Heart left ventricle (tissue), 16 donors: Measurements from ENCODE around the gene PLN. TPM values are rescaled to one million over a fixed set of nuclear protein-coding genes. Genes with fewer than 3 reads are reported as not detected.

Source experiments
- ATAC-seq, 4 donors: fragments of 200-7000 bp; cut with Tn5 transposase; one replicate each; pipeline ENCODE4 v1.9.1; 2020 to 2022; ENCODE audit warnings: moderate library complexity in 4 of 4, mild to moderate bottlenecking in 3 of 4, moderate number of reproducible peaks in 1 of 4
- DNase-seq, 5 donors: peaks; one replicate each; pipeline ENCODE4 v3.0.0-alpha.2; 2020
- H3K27ac ChIP-seq, 12 donors: fragments of 200-600 bp; sonication (generic) in 4 of 12; one replicate each; pipeline versions ENCODE4 v1.5.0 to v1.8.0; 2016 to 2022; ENCODE audit warnings: mild to moderate bottlenecking in 2 of 12
- H3K27me3 ChIP-seq, 9 donors: fragments of 200-600 bp; sonication (generic) in 2 of 9; one replicate each; pipeline versions ENCODE4 v1.5.1 to v1.8.0; 2016 to 2022; ENCODE audit warnings: mild to moderate bottlenecking in 3 of 9
- H3K36me3 ChIP-seq, 9 donors: fragments of 200-600 bp; sonication (generic) in 2 of 9; one replicate each; pipeline versions ENCODE4 v1.5.0 to v1.8.0; 2018 to 2022; ENCODE audit warnings: mild to moderate bottlenecking in 2 of 9
- H3K4me1 ChIP-seq, 12 donors: fragments of 200-600 bp; sonication (generic) in 4 of 12; one replicate each; pipeline versions ENCODE4 v1.5.0 to v1.8.0; 2016 to 2022; ENCODE audit warnings: mild to moderate bottlenecking in 3 of 12
- H3K4me3 ChIP-seq, 12 donors: fragments of 200-600 bp; sonication (generic) in 4 of 12; one replicate each; pipeline versions ENCODE4 v1.5.0 to v1.8.0; 2017 to 2022; ENCODE audit warnings: mild to moderate bottlenecking in 9 of 12, moderate library complexity in 4 of 12
- H3K9me3 ChIP-seq, 12 donors: fragments of 200-600 bp; sonication (generic) in 4 of 12; one replicate each; pipeline versions ENCODE4 v1.5.0 to v1.8.0; 2016 to 2022; ENCODE audit warnings: mild to moderate bottlenecking in 1 of 12
- POLR2A ChIP-seq, 2 donors: fragments of 450-650 bp; IDR thresholded peaks; one replicate each; pipeline ENCODE4 v1.6.1; 2017; ENCODE audit warnings: antibody characterized with exemption in 2 of 2, mild to moderate bottlenecking in 2 of 2, moderate library complexity in 2 of 2
- WGBS, 4 donors: extraction: QIAGEN DNeasy Blood & Tissue Kit in 2 of 4; methylation state at CpG; one replicate each; pipeline versions ENCODE4 v1.1.5 to v1.1.7; 2013 to 2018; 5-methylcytosine and 5-hydroxymethylcytosine counted together
- intact Hi-C, 10 donors: fragments of 100-400 bp; cut with DNase I; formaldehyde crosslinking; loops; one replicate each; pipeline versions ENCODE4 v1.11.1 to v1.14.2; 2022
- polyA plus RNA-seq, 2 donors: library from polyadenylated mRNA; stranded (reverse); fragments of 200-250 nt; gene quantifications; one replicate each; pipeline ENCODE4 v1.2.3, GENCODE V29; 2013
- total RNA-seq, 9 donors: library from RNA; depleted of rRNA in 2 of 9; stranded (reverse); fragments of >200 nt in 2 of 9; fragmentation: NEBNext Ultra II Directional in 3 of 9; extraction: Animal tissue kit (Norgen Biotek cat#: 25700) in 3 of 9; gene quantifications; one replicate each; pipeline versions ENCODE4 v1.1.0 to v1.2.4, GENCODE V29; 2016 to 2023
- TF ChIP-seq, protein P1 (sequence below), 12 donors: fragments of 200-600 bp; sonication (generic) in 4 of 12; IDR thresholded peaks; one replicate each; pipeline versions ENCODE4 v1.5.0 to v1.8.0; 2018 to 2022; ENCODE audit warnings: antibody characterized with exemption in 12 of 12, mild to moderate bottlenecking in 5 of 12
- donor health status: ischemic (EF 13 %, LVEDD 7.1; RV severe dilation, severe dysfunction).
- donor health status: healthy with polysubstance abuse.
- donor health status: DM: no; HTN: yes; CAD: no.
- donor health status: DM: no; HTN: no; CAD: no.
- donor health status: ischemic (EF 25% LVEDD 6.9; RV normal size, moderate dysfunction).
- donor health status: ischemic (EF 25% LVEDD 5.7; RV mildly dilated, moderate dysfunction).
- donor health status: healthy.
- donor health status: DM: yes; HTN: yes; CAD: no.
- donor health status: ischemic (EF 35%, LVEDD 5.7; RV mildly dilated, moderate dysfunction).
- donor health status: nonischemic (EF 11% LVEDD 7.7; RV severe dilation, severe dysfunction).
- donor health status: DM: yes; HTN: yes; CAD: no.
- donor health status: PGD.
- donor health status: ischemic (EF 29% LVEDD 5.4; RV normal size, mild dysfunction).
- donor health status: nonischemic (EF 23%, LVEDD 6.1; RV moderate dilation, normal function).

Gene PLN
- total and polyA plus RNA-seq, 11 donors, result 974 to 3,015 (median 1,768) TPM

DNA sequence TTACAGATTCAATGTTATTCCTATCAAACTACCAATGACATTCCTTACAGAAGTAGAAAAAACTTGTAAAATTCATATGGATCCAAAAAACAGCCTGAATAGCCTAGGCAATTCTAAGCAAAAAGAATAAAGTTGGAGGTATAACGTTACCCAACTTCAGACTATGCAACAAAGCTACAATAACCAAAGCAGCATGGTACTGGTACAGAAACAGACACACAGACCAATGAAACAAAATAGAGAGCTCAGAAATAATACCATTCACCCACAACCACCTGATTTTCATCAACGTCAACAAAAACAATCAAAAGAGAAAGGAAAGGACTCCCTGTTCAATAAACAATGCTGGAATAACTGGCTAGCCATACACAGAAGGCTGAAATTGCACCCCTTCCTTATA, 17.2 kb upstream of the PLN start:
- intact Hi-C loops, result no loop called here
- H3K27ac ChIP-seq, result no peak overlapping the region
- H3K36me3 ChIP-seq, result no peaks in the 10 kb centered on the region
- H3K4me1 ChIP-seq, result peaks cover 0 to 35% (median 9%) of the 10 kb centered on the region in 12 donors
- ATAC-seq (no peak), DNase-seq (no peak)
- TF ChIP-seq POLR2A (IDR thresholded peaks at IDR 0.05), result no peak
- TF ChIP-seq, protein P1, sequence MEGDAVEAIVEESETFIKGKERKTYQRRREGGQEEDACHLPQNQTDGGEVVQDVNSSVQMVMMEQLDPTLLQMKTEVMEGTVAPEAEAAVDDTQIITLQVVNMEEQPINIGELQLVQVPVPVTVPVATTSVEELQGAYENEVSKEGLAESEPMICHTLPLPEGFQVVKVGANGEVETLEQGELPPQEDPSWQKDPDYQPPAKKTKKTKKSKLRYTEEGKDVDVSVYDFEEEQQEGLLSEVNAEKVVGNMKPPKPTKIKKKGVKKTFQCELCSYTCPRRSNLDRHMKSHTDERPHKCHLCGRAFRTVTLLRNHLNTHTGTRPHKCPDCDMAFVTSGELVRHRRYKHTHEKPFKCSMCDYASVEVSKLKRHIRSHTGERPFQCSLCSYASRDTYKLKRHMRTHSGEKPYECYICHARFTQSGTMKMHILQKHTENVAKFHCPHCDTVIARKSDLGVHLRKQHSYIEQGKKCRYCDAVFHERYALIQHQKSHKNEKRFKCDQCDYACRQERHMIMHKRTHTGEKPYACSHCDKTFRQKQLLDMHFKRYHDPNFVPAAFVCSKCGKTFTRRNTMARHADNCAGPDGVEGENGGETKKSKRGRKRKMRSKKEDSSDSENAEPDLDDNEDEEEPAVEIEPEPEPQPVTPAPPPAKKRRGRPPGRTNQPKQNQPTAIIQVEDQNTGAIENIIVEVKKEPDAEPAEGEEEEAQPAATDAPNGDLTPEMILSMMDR (IDR thresholded peaks at IDR 0.05), result no peak
- 93 to 99% (median 94%) methylated on average over 2 of the region's 2 CpGs for WGBS, 4 donors
- no peak overlapping the region for H3K4me3 ChIP-seq
- H3K27me3 ChIP-seq, result no peaks in the 10 kb centered on the region
- H3K9me3 ChIP-seq, result peaks cover 0 to 11% (median 4%) of the 10 kb centered on the region in 12 donors

DNA sequence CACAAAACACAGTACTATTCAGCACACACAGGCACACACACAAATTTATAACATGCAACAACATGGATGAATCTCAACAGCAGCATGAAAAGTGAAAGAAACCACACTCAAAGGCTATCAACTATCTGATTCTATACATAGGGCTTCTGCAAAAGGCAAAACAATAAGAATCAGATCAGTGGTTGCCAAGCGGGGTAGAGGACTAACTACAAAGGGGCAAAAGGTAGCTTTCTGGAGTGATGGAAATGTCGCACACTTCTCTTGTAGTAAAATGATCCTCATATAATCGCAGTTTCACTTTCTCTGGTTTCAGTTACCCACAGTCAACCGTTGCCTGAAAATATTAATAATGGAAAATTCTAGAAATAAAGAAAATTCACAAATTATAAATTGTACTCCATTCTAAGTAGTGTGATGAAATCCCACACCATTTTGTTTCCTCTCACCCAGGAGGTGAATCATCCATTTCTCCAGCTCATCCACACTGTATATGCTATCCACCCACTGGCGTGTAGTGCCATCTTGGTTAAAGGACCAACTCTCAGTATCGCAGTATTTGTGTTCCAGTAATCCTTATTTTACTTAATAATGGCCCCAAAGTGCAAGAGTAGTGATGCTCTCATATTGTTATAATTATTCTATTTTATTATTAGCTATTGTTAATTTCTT, 12.8 kb upstream of the PLN start:
- Histone ChIP-seq H3K4me1 (peaks cover 0 to 36% (median 7%) of the 10 kb centered on the region in 12 donors), H3K9me3 (peaks cover 0 to 11% (median 4%) of the 10 kb centered on the region in 12 donors), H3K27me3 (no peaks in the 10 kb centered on the region), H3K36me3 (no peaks in the 10 kb centered on the region), H3K4me3 (no peak overlapping the region), H3K27ac (peak overlapping the region in 5 of 12 donors; percentile 12 to 76 (median 30))
- intact Hi-C loops, result no loop called here
- no peak for ATAC-seq
- 95 to 98% (median 96%) methylated on average over 6 of the region's 6 CpGs for WGBS, 4 donors
- DNase-seq, result no peak
- TF ChIP-seq, protein P1 (IDR thresholded peaks at IDR 0.05), result no peak
- no peak for TF ChIP-seq POLR2A (IDR thresholded peaks at IDR 0.05)

DNA sequence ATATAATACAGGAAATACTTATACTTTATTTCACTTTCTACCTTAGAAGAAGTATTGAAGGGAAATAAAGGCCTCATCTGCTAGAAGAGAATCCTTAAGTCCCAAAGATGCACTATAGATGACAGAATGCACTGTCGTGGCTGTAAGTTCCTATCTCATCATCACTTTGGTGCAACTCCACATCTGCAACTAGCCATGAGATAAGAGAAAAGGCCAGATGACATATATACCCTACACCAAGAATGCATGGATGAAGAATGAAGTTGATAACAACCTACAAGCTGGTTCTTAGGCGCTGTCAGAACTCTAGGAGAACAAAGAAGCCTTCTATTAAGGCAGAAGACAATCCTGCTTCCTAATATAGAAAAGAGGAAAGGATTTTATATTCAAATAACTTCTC, 11.6 kb upstream of the PLN start:
- intact Hi-C loops, result no loop called here
- ATAC-seq (no peak), DNase-seq (no peak)
- Histone ChIP-seq H3K9me3 (peaks cover 0 to 1% (median 0%) of the 10 kb centered on the region in 12 donors), H3K27ac (peak overlapping the region; percentile 34 to 90 (median 77)), H3K4me1 (peaks cover 0 to 44% (median 7%) of the 10 kb centered on the region in 12 donors), H3K36me3 (no peaks in the 10 kb centered on the region), H3K27me3 (no peaks in the 10 kb centered on the region), H3K4me3 (peak overlapping the region in 8 of 12 donors; percentile 13 to 45 (median 26))
- 46 to 67% (median 59%) methylated on average over 2 of the region's 2 CpGs for WGBS, 4 donors
- TF ChIP-seq, protein P1 (IDR thresholded peaks at IDR 0.05), result no peak
- no peak for TF ChIP-seq POLR2A (IDR thresholded peaks at IDR 0.05)

DNA sequence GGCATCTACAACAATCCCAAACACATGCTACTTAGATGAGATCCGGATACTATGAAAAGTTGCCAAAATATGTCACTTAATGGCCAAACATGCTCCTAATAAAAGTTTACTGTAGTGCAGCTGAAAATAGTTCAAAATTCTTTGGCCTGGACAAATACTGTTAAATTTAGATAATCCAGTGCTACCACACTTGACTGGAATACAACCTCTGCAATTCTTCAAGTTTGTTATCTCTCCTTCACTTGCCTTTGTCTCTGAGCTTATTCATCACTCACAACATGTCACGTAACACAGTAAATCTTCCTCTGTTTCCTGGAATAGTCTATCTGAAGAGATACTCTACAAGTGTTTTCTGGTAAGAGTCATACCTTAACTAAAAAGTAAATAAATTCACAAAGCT, 10.5 kb upstream of the PLN start:
- Histone ChIP-seq H3K27ac (peak overlapping the region; percentile 64 to 90 (median 77)), H3K9me3 (no peaks in the 10 kb centered on the region), H3K4me1 (peaks cover 0 to 49% (median 7%) of the 10 kb centered on the region in 12 donors), H3K27me3 (no peaks in the 10 kb centered on the region), H3K36me3 (no peaks in the 10 kb centered on the region), H3K4me3 (peak overlapping the region in 8 of 12 donors; percentile 13 to 45 (median 26))
- intact Hi-C loops, result no loop called here
- WGBS, 4 donors, result 13 to 20% (median 18%) methylated on average over 2 of the region's 2 CpGs
- TF ChIP-seq POLR2A (IDR thresholded peaks at IDR 0.05), result no peak
- TF ChIP-seq, protein P1 (IDR thresholded peaks at IDR 0.05), result no peak
- DNase-seq (no peak), ATAC-seq (peak; percentile 92 to 97 (median 95))
